OCI-LY7 (cell line): ENCODE measurements around the gene ALOX5. TPM values are rescaled to one million over a fixed set of nuclear protein-coding genes. Genes with fewer than 3 reads are reported as not detected.

ENCODE experiments used
- BruUV-seq: library from RNA; stranded (reverse); fragments of 400-500 nt; replicated peaks from 2 replicates; lab custom pipeline; 2021; lab: Mats Ljungman, UMichigan
- CTCF ChIA-PET: fragments of 300-600 bp; sonication (Branson Sonifier 250); formaldehyde crosslinking; loops from one replicate; lab custom pipeline; 2022; ENCODE audit warnings: antibody characterized with exemption; ENCODE audit not compliant: unreplicated experiment; lab: Charles Lee
- POLR2A ChIA-PET: fragments of 300-600 bp; sonication (Branson Sonifier 250); formaldehyde crosslinking; loops from one replicate; lab custom pipeline; 2022; ENCODE audit warnings: antibody characterized with exemption; lab: Charles Lee
- DNase-seq: peaks from one replicate; pipeline ENCODE4 v3.0.0-alpha.2; 2015; ENCODE audit warnings: low spot score
- H2AFZ ChIP-seq: fragments of 200-600 bp; sonication (generic), shearing (Covaris generic); 2 replicates; pipeline ENCODE4 v1.6.1; 2014; ENCODE audit warnings: mild to moderate bottlenecking, antibody characterized with exemption, low read length, moderate library complexity
- H3K27ac ChIP-seq: fragments of 200-600 bp; sonication (generic); 2 replicates; pipeline ENCODE4 v1.5.1; 2014; ENCODE audit warnings: mixed run types, low read depth, mild to moderate bottlenecking, moderate library complexity, low read length, inconsistent platforms; ENCODE audit not compliant: poor library complexity, severe bottlenecking
- H3K36me3 ChIP-seq: fragments of 200-600 bp; sonication (generic); 2 replicates; pipeline ENCODE4 v1.6.1; 2014; ENCODE audit warnings: mild to moderate bottlenecking, antibody characterized with exemption, low read length, moderate library complexity, mixed read lengths; ENCODE audit not compliant: insufficient read depth
- H3K4me1 ChIP-seq: fragments of 200-600 bp; sonication (generic); 2 replicates; pipeline ENCODE4 v1.5.1; 2014; ENCODE audit warnings: mild to moderate bottlenecking, low read length; ENCODE audit not compliant: insufficient read depth, poor library complexity, severe bottlenecking
- H3K4me2 ChIP-seq: fragments of 200-600 bp; sonication (generic); 2 replicates; pipeline ENCODE4 v1.6.1; 2014; ENCODE audit warnings: mild to moderate bottlenecking, low read length
- H3K4me3 ChIP-seq: fragments of 200-600 bp; sonication (generic); 2 replicates; pipeline ENCODE4 v1.5.1; 2014; ENCODE audit warnings: mild to moderate bottlenecking, low read depth, low read length; ENCODE audit not compliant: poor library complexity, severe bottlenecking
- H3K79me2 ChIP-seq: fragments of 200-600 bp; sonication (generic); 2 replicates; pipeline ENCODE4 v1.6.1; 2016; ENCODE audit warnings: low read depth, mild to moderate bottlenecking, low read length, moderate library complexity, mixed read lengths; ENCODE audit not compliant: insufficient read depth
- H3K9me2 ChIP-seq: fragments of 200-600 bp; sonication (generic); 2 replicates; pipeline ENCODE4 v1.6.1; 2016; ENCODE audit warnings: mild to moderate bottlenecking, low read length, mixed read lengths; ENCODE audit not compliant: insufficient read depth
- H3K9me3 ChIP-seq: fragments of 200-600 bp; sonication (generic); 2 replicates; pipeline ENCODE4 v1.6.1; 2014; ENCODE audit warnings: mild to moderate bottlenecking, mixed run types, low read length, mixed read lengths
- H4K20me1 ChIP-seq: fragments of 200-600 bp; sonication (generic); 2 replicates; pipeline ENCODE4 v1.6.1; 2014; ENCODE audit warnings: mild to moderate bottlenecking, antibody characterized with exemption, low read length, moderate library complexity, mixed read lengths; ENCODE audit not compliant: insufficient read depth
- CTCF ChIP-seq: fragments of 200-600 bp; sonication (generic); conservative IDR thresholded peaks from 2 replicates; pipeline ENCODE4 v1.5.1; 2014; ENCODE audit warnings: mild to moderate bottlenecking, antibody characterized with exemption, low read length, moderate library complexity, mixed read lengths
- EZH2phosphoT487 ChIP-seq: fragments of 200-600 bp; sonication (generic); IDR thresholded peaks from 2 replicates; pipeline ENCODE4 v1.6.1; 2018; ENCODE audit warnings: low read depth, borderline replicate concordance, mild to moderate bottlenecking, mixed run types, antibody characterized with exemption, low read length, moderate library complexity, mixed read lengths
- intact Hi-C: fragments of 100-400 bp; cut with micrococcal nuclease; formaldehyde crosslinking; loops from one replicate; pipeline ENCODE4 v1.10.0; 2022; ENCODE audit not compliant: unreplicated experiment
- total RNA-seq, 2 experiments: library from RNA; depleted of rRNA in 1 of 2; stranded (reverse); fragments of >200 nt in 1 of 2; shearing (Covaris generic) in 1 of 2; gene quantifications; 2 replicates each; pipeline ENCODE4 v1.2.3, GENCODE V29; 2014 to 2022

The ALOX5 gene
- total RNA-seq, 2 experiments from 2014 or later: 139 to 164 TPM

DNA sequence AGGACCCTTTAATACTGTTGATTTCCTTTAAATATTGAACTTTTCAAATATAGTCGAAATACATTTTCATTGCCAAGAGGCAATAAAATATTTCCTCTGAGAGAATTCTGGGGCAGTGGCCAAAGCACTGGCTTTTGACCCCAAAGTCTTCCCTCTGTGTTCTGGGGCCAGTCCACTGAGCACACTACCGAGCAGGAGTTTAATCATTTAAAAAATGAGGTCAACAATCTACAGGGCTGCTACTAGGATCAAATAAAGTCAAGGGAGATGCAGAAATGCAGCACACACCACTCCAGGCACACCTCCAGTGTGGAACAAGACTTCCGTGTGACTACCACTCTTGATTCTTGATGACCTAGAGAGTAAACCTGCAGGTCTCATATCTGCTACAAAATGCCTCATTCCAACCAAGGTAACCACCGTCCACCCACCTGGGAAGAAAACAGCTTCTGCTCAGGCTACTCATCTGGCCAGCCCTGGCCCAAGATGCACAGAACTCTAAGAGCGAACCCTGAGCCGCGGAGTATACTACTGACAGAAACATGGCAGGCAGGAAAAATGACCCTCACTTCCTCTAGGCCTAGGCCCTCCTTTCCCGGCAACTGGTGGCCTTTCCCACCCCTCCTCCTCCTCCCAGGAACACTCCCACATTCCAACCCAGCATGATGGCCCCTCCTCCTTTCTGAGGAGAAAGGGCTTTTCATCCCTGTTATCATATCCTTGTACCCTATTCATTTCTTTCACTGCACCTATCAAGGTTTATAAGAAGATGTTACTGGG is 97.7 kb downstream of the ALOX5 start:
- Histone ChIP-seq H3K27ac (no peak overlapping the region), H3K4me2 (no peak overlapping the region), H3K9me2 (no peaks in the 10 kb centered on the region), H3K4me1 (peaks cover 7% of the 10 kb centered on the region), H3K36me3 (peaks cover 17% of the 10 kb centered on the region), H3K9me3 (peaks cover 7% of the 10 kb centered on the region; the same call in 1 of the 2 replicates), H3K79me2 (no peaks in the 10 kb centered on the region), H3K4me3 (no peak overlapping the region), H2AFZ (no peak overlapping the region), H4K20me1 (no peaks in the 10 kb centered on the region)
- ChIA-PET POLR2A (interaction anchor here (0.7 to 1.0 kb wide), 2 partner anchors 11 to 1061 kb away, joined by 3 read pairs; no protein-coding TSS in a partner anchor), CTCF (no interaction called here)
- no peak for DNase-seq
- no TSS peak for BruUV-seq
- TF ChIP-seq CTCF (no peak), EZH2phosphoT487 (no peak)
- intact Hi-C loops: no loop called here

- peaks cover 5% of the 10 kb centered on the region for H3K4me1 ChIP-seq
- no peaks in the 10 kb centered on the region for H3K79me2 ChIP-seq
- no peak overlapping the region for H2AFZ ChIP-seq
- BruUV-seq: no TSS peak
- peaks cover 17% of the 10 kb centered on the region for H3K36me3 ChIP-seq
- CTCF ChIA-PET: no interaction called here
- no peak for DNase-seq
- H3K27ac ChIP-seq: no peak overlapping the region
- H3K4me2 ChIP-seq: no peak overlapping the region
- TF ChIP-seq CTCF: no peak
- no peak for TF ChIP-seq EZH2phosphoT487
- no peak overlapping the region for H3K4me3 ChIP-seq
- H4K20me1 ChIP-seq: no peaks in the 10 kb centered on the region
- intact Hi-C loops: no loop called here
- H3K9me3 ChIP-seq: peaks cover 9% of the 10 kb centered on the region; the same call in 1 of the 2 replicates
- POLR2A ChIA-PET: no interaction called here
- no peaks in the 10 kb centered on the region for H3K9me2 ChIP-seq
Measured at GRCh38 chr10:45473126-45473525, 99.1 kb downstream of the ALOX5 start.

DNA sequence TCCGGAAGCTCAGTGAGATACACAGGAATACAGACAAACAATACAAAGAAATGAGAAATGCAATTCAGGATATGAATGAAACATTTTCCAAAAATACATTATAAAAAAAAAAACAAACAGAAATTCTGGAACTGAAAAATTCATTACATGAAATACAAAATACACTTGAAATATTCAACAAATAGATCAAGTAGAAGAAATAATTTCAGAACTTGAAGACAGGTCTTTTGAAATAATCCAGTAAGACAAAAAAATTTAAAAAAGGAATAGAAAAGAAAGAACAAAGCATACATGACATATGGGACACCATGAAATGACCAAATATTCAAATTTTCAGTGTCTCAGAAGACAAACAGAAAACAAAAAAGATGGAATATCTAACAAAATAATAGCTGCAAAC is 102.5 kb downstream of the ALOX5 start:
- intact Hi-C loops: no loop called here
- no TSS peak for BruUV-seq
- TF ChIP-seq CTCF (no peak), EZH2phosphoT487 (no peak)
- Histone ChIP-seq H3K36me3 (peaks cover 8% of the 10 kb centered on the region; the same call in 1 of the 2 replicates), H3K9me3 (peaks cover 16% of the 10 kb centered on the region; the same call in 1 of the 2 replicates), H3K4me2 (no peak overlapping the region), H3K9me2 (no peaks in the 10 kb centered on the region), H4K20me1 (no peaks in the 10 kb centered on the region), H3K4me1 (no peaks in the 10 kb centered on the region), H3K27ac (no peak overlapping the region), H3K4me3 (no peak overlapping the region), H3K79me2 (no peaks in the 10 kb centered on the region), H2AFZ (no peak overlapping the region)
- DNase-seq: no peak
- ChIA-PET CTCF (no interaction called here), POLR2A (no interaction called here)
